Aorta (tissue), 5 donors: ENCODE results near the gene ONECUT3. TPM values are rescaled to one million over a fixed set of nuclear protein-coding genes. Genes with fewer than 3 reads are reported as not detected.
A peak's percentile ranks its signal among the peaks of the same experiment; 100 is the strongest.

Experiments
- ATAC-seq: fragments of 200-7000 bp; cut with Tn5 transposase; one replicate; pipeline ENCODE4 v1.9.1; 2022; ENCODE audit warnings: moderate library complexity; ENCODE audit not compliant: low FRiP score
- DNase-seq, 2 donors: peaks; one replicate each; pipeline ENCODE4 v3.0.0-alpha.2; 2020
- H3K27ac ChIP-seq, 2 donors: one replicate each; pipeline ENCODE4 v1.5.1; 2013; ENCODE audit warnings: low read length in 2 of 2, mild to moderate bottlenecking in 2 of 2, moderate library complexity in 2 of 2, control low read depth in 1 of 2, inconsistent platforms in 1 of 2, low read depth in 1 of 2
- H3K27me3 ChIP-seq, 2 donors: one replicate each; pipeline ENCODE4 v1.6.1; 2013; ENCODE audit warnings: control low read depth in 1 of 2, low read length in 1 of 2, mild to moderate bottlenecking in 1 of 2, moderate library complexity in 1 of 2; ENCODE audit not compliant: insufficient read depth in 2 of 2, control insufficient read depth in 1 of 2
- H3K36me3 ChIP-seq, 2 donors: one replicate each; pipeline ENCODE4 v1.6.1; 2013; ENCODE audit warnings: control low read depth in 1 of 2, low read length in 1 of 2, mild to moderate bottlenecking in 1 of 2; ENCODE audit not compliant: insufficient read depth in 2 of 2, control insufficient read depth in 1 of 2
- H3K4me1 ChIP-seq, 2 donors: one replicate each; pipeline ENCODE4 v1.6.1; 2013; ENCODE audit warnings: low read length in 2 of 2, control low read depth in 1 of 2, mild to moderate bottlenecking in 1 of 2, moderate library complexity in 1 of 2; ENCODE audit not compliant: insufficient read depth in 2 of 2, control insufficient read depth in 1 of 2
- H3K4me3 ChIP-seq, 2 donors: one replicate each; pipeline ENCODE4 v1.5.1; 2013; ENCODE audit warnings: low read length in 2 of 2, control low read depth in 1 of 2, mild to moderate bottlenecking in 1 of 2
- H3K9me3 ChIP-seq: one replicate; pipeline ENCODE4 v1.6.1; 2013; ENCODE audit warnings: mild to moderate bottlenecking, low read length; ENCODE audit not compliant: control insufficient read depth
- WGBS, 2 donors: extraction: QIAGEN DNeasy Blood & Tissue Kit; methylation state at CpG; one replicate each; pipeline ENCODE4 v1.1.7; 2013; 5-methylcytosine and 5-hydroxymethylcytosine counted together
- intact Hi-C, 2 donors: fragments of 100-400 bp; cut with DNase I; formaldehyde crosslinking; loops; one replicate each; pipeline versions ENCODE4 v1.14.2 to v1.15.0; 2022
- polyA plus RNA-seq, 2 donors: library from polyadenylated mRNA; stranded (reverse); fragments of 200-250 nt; gene quantifications; one replicate each; pipeline ENCODE4 v1.2.3, GENCODE V29; 2013
- total RNA-seq, 2 donors: library from RNA; stranded (reverse); fragmentation: NEBNext Ultra II Directional; extraction: Animal tissue kit (Norgen Biotek cat#: 25700); gene quantifications; one replicate each; pipeline ENCODE4 v1.2.1, GENCODE V29; 2021
- donor health status: healthy with polysubstance abuse.
- donor health status: Bipolar disorder and iron deficiency.
- donor health status: DM: no; HTN: no; CAD: no.
- donor health status: DM: no; HTN: no; CAD: no.
- donor health status: DM: yes; HTN: yes; CAD: no.

Gene ONECUT3
- total and polyA plus RNA-seq, 4 donors, result 0.03 TPM; not detected in 3

DNA sequence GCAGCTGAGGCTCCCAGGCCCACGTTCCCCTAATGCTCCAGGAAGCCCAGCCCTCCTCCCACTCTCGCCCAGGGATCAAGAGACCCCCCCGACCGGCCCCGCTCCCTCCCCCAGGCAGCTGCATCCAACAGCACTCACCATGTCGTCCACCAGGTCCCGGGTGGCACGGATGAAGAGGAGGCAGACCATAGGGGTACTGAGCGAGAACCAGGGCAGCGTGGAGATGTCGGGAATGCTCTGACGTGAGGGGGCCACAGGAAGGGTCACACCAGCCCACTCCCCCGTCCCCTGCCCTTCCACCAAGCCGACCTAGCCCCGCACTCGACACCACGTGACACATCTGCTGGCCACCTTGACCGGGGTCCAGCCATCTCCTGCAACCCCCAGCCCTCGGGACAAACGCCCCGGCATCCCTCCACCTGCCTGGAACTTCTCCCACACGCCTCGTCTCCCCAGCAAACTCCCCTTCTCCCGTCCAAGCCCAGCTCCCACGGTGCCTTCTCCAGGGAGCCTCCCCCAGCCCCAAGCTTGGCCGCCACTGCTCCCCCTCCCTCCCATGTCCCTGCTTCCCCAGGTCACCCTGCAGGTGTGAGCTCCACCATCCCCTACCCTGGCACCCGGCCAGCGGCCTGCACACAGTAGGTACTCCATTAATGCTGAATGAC, 53.9 kb downstream of the ONECUT3 start:
- intact Hi-C loops, result no loop called here
- no peak overlapping the region for H3K27ac ChIP-seq
- DNase-seq (peak in 1 of 2 donors; percentile 45), ATAC-seq (no peak)
- 64 to 75% methylated on average over 28 of the region's 28 CpGs for WGBS, 2 donors
- H3K36me3 ChIP-seq, result no peaks in the 10 kb centered on the region
- no peak overlapping the region for H3K4me3 ChIP-seq
- no peaks in the 10 kb centered on the region for H3K4me1 ChIP-seq
- H3K9me3 ChIP-seq, result no peaks in the 10 kb centered on the region
- H3K27me3 ChIP-seq, result no peaks in the 10 kb centered on the region

DNA sequence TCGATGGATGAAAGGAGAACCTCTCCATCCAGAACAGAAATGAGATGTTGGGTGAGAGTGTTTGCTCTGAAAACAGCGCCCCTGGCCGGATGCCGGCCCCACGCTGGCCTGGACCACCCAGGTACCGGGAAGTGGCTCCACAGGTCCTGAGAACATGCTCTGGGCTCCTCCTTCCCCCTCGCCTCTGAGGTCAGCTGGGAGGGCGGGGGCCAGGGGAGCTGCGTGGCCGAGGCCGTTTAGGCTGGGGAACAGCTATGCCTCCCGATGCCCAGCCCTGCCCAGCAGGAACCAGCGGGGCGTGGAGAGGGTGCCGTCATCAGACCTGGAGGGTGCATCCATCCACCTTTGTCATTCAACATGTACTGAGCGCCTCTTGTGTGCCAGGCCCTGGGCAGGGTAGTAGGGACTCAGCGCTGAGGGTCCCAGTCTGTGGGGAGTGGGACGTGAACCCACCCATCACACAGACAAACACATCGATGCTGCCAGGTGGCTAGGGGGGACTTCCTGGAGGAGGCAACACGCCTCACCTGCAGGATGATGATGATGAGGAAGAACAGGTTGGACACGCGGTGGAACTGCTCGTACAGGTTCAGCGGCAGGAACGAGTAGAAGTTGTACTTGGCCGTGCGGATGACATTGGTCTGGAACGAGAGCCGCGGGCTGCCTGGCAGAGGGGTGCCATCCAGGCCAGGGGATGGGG, 54.5 kb downstream of the ONECUT3 start:
- Histone ChIP-seq H3K4me3 (no peak overlapping the region), H3K4me1 (no peaks in the 10 kb centered on the region), H3K27me3 (no peaks in the 10 kb centered on the region), H3K27ac (no peak overlapping the region), H3K36me3 (no peaks in the 10 kb centered on the region), H3K9me3 (no peaks in the 10 kb centered on the region)
- intact Hi-C loops, result no loop called here
- no peak for DNase-seq
- 68 to 78% methylated on average over 30 of the region's 30 CpGs for WGBS, 2 donors
- ATAC-seq, result no peak

DNA sequence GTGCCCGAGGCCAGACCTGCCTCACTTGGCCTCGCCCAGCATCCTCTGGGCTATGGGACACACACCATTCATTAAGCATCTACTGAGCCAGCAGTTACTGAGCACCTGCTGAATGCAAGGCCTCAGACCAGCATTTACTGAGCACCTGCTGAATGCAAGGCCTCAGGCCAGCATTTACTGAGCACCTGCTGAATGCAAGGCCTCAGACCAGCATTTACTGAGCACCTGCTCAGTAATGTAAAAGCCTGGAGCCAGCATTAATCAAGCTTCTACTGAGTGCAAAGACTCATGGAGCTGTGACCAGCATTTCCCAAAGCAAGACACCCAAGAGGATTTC, 55.1 kb downstream of the ONECUT3 start:
- Histone ChIP-seq H3K27ac (no peak overlapping the region), H3K9me3 (no peaks in the 10 kb centered on the region), H3K27me3 (no peaks in the 10 kb centered on the region), H3K4me1 (no peaks in the 10 kb centered on the region), H3K36me3 (no peaks in the 10 kb centered on the region), H3K4me3 (no peak overlapping the region)
- intact Hi-C loops, result no loop called here
- DNase-seq, result no peak
- WGBS, 2 donors, result 92 to 95% methylated on average over 2 of the region's 2 CpGs
- ATAC-seq, result no peak

DNA sequence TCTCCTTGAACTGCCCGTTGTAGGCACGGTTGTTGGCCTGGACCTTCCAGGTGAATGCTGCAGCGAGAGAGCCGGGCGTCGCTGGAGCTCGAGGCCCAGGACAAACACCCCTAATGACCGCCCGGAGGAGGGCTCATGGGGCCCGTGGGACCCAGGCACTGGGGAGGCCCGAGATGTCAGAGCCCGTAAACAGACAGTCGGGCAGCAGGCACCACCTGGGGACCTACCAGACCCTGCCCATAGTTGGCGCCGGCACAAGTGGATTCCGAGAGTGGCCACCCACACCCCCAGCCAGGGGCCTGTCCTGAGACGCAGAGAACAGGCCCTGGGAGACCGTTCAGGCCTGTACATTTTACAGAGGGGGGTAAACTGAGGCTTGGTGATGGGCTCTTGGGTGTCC, 56.4 kb downstream of the ONECUT3 start:
- Histone ChIP-seq H3K36me3 (no peaks in the 10 kb centered on the region), H3K4me3 (no peak overlapping the region), H3K27ac (no peak overlapping the region), H3K4me1 (no peaks in the 10 kb centered on the region), H3K9me3 (no peaks in the 10 kb centered on the region), H3K27me3 (no peaks in the 10 kb centered on the region)
- ATAC-seq (no peak), DNase-seq (peak in 1 of 2 donors; percentile 48)
- intact Hi-C loops, result no loop called here
- WGBS, 2 donors, result 84 to 86% methylated on average over 18 of the region's 18 CpGs

DNA sequence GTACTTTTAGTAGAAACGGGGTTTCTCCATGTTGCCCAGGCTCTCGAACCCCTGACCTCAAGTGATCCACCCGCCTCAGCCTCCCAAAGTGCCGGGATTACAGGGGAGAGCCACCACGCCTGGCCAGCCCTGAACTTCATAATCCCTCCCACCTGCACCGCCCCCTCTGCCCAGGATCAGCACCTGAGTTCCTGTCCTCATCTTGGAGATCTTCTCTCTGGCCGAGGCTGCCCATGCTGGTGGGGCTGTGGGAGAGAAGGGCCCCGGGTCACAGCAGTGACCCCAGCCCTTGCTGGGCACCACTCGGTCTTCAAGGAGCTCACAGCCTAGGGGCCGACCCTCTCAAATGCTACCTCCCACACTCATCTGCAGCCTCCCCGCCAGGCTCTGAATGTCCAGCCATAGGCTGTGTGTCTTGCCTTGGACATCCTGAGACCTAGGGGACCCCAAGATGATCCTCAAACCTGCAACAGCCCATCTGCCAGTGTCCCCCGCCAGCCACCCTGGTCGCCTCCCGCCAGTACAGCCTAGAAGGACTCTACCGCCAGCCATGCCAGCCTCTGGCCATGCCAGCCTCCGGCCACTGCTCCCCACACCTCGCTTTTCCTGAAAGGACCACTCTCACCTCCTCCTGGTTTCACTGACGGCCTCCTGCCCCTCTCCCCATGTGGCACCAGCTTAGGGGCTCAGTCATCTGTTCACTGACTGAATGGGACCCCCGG, 57.3 kb downstream of the ONECUT3 start:
- no peak overlapping the region for H3K4me3 ChIP-seq
- H3K27me3 ChIP-seq, result no peaks in the 10 kb centered on the region
- 86 to 89% methylated on average over 19 of the region's 19 CpGs for WGBS, 2 donors
- H3K36me3 ChIP-seq, result no peaks in the 10 kb centered on the region
- H3K4me1 ChIP-seq, result no peaks in the 10 kb centered on the region
- no peaks in the 10 kb centered on the region for H3K9me3 ChIP-seq
- DNase-seq (no peak), ATAC-seq (no peak)
- H3K27ac ChIP-seq, result peak overlapping the region in 1 of 2 donors; percentile 1
- intact Hi-C loops, result no loop called here

DNA sequence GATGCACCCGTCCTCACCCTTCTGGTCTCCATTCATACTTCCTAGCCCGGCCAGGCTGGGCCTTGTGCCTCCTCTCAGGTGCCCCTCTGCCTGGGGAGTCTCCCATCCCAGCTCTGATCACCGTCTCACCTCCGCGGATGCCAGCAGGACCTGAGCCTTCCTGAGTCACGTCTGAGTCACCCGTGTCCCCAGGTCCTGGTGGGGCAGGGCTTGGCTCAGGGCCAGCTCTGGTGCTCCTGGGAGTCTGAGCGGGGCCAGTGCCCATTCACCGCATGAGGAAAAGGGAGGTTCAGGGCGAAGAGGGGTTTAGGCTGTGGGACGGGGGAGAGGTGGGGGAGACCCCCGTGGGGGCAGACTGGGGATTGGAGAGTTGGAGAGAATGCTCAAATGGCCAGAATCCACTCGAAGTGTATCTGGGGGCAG, 58.2 kb downstream of the ONECUT3 start:
- H3K4me3 ChIP-seq, result no peak overlapping the region
- peak overlapping the region in 1 of 2 donors; percentile 58 for H3K27ac ChIP-seq
- ATAC-seq, result peak; percentile 5
- intact Hi-C loops, result no loop called here
- peak; percentile 88 to 93 for DNase-seq
- WGBS, 2 donors, result 5 to 7% methylated on average over 13 of the region's 13 CpGs
- no peaks in the 10 kb centered on the region for H3K4me1 ChIP-seq
- H3K27me3 ChIP-seq, result no peaks in the 10 kb centered on the region
- H3K36me3 ChIP-seq, result peaks cover 0 to 6% of the 10 kb centered on the region in 2 donors
- H3K9me3 ChIP-seq, result no peaks in the 10 kb centered on the region

DNA sequence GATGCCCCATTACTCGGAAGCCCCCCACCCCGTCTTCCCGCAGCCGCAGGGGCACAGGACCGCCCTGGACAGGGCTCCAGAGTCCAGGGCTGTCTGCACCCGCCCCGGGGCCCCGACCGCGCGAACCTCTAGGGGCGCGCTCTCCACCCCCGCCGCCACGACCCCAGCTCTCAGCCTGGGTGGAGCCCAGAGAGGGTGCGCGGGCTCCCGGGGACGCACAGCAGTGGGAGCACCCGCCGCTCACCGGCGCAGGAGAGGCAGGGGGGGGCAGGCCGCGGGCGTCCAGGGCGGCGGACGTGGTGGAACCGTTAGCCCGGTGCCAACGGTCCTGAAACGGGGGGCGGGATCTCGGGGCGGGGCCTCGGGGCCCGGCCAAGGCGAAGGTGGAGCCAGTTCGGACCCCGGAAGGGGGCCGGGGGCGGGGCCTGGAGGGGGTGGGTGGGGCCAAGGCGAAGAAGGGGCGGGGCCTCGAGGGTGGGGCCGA, 58.7 kb downstream of the ONECUT3 start, which contains the start of gene ATP8B3:
ATP8B3 (minus strand) TSS at position 335 of the 484 bp plus-strand sequence. CDS start 540 bp downstream, outside the sequence.
- ATAC-seq, result no peak
- Histone ChIP-seq H3K27ac (peak within 1 kb of the TSS in 1 of 2 donors; percentile 58), H3K27me3 (no peaks in the 10 kb centered on the region), H3K4me1 (no peaks in the 10 kb centered on the region), H3K36me3 (peaks cover 0 to 8% of the 10 kb centered on the region in 2 donors), H3K4me3 (peak within 1 kb of the TSS in 1 of 2 donors; percentile 13), H3K9me3 (no peaks in the 10 kb centered on the region)
- peak in 1 of 2 donors; percentile 94 for DNase-seq
- WGBS, 2 donors, result 1 to 2% methylated on average over 34 to 48 of the region's 48 CpGs
- intact Hi-C loops, result no loop called here

DNA sequence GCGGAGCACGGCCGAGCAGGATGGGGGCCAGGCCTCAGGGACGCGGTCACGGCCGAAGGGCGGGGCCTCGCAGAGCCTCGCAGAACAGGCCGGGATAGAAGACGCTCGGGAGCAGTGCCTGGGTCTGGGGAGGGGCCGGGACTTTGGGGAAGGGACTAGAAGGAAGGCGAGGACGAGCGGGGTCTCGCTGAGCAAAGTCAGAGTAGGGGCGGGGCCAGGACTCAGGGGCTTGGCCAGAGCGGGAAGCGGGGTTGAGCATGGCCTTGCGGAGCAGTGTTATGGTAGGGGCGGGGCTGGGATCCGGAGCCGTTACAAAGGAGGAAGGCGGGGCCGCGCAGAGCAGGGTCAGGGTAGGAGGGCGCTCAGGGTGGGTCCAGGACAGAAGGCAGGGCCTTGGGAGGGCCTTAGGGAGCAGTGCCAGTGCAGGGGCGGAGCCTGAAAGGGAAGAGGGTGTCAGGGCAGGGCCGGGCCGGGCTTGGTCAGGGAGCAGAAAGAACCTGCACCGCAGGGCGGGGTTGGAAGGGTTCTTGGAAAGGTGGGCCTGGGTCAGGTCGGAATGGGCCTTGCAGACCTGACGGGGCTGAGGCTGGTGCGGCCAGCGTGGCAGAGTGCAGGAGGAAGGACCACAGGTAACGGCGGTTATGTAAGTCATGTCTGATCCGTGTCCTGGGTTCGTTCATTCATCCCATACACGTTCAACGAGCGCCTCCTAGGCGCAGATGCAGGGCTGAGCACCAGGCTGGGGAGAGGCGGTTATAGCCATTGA, 59.3 kb downstream of the ONECUT3 start:
- intact Hi-C loops, result no loop called here
- peak; percentile 96 to 98 for DNase-seq
- peaks cover 0 to 9% of the 10 kb centered on the region in 2 donors for H3K36me3 ChIP-seq
- peak; percentile 94 for ATAC-seq
- peak overlapping the region in 1 of 2 donors; percentile 13 for H3K4me3 ChIP-seq
- H3K9me3 ChIP-seq, result no peaks in the 10 kb centered on the region
- H3K27me3 ChIP-seq, result no peaks in the 10 kb centered on the region
- H3K4me1 ChIP-seq, result no peaks in the 10 kb centered on the region
- no peak overlapping the region for H3K27ac ChIP-seq
- 0 to 1% methylated on average over 47 of the region's 47 CpGs for WGBS, 2 donors
